CD4-positive, alpha-beta T cell treated with Interleukin-17A for 1 hour (primary cell): Measurements from ENCODE around the gene INO80C.
"Not testable (repeated sequence)": the region's sequence is repeated elsewhere in the genome, so short reads cannot be mapped to it uniquely, and the experiment has no call there.

Experiments
- DNase-seq: peaks from one replicate; pipeline ENCODE4 v3.0.0-alpha.2; 2020

The INO80C gene

DNA sequence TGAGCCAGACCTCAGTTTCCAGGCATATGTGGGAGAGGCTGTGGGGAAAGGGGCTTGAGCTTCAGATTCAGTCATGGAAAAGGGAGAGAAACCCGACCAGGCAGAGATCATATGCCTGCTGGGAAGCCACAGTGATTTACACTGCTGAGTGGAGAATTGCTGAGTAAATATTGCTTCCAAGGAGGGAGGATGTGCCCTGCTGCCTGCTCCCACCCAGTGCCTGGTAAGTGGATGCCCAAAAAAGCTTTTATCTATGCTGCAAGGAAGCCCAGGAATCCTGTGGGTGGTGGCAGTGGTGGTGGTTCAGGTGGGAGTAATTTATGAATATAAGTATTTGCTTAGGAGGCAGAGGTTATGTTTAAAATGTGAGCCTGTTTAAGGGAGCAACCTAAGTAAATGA lies 39.5 kb downstream of the INO80C start:
- DNase-seq, result no peak

DNA sequence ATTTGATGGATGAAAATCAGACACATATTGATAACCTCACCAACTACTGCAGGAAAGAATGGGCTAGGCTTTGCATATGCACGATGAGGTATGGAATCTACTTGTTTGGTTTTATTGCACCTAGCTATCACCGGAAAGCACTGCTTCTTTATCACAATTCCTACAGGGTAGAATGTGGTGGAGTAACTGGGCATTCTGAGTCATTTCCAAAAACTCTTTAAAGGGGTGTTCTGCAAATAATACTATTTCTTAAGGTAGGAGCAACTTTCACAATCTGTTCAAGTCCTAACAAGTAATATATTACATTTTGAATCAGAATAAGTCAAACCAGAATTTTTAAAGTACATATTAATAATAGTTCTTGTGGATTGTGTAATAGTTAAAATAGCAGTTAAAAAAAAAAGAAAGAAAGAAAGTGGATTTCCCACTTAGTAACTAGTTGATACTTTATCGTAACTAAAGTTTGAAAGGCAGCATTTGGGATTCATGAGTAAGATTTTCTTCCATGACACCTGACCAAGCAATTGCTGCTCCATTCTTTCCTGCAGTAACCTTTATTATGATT lies 40.5 kb downstream of the INO80C start:
- DNase-seq, result no peak

DNA sequence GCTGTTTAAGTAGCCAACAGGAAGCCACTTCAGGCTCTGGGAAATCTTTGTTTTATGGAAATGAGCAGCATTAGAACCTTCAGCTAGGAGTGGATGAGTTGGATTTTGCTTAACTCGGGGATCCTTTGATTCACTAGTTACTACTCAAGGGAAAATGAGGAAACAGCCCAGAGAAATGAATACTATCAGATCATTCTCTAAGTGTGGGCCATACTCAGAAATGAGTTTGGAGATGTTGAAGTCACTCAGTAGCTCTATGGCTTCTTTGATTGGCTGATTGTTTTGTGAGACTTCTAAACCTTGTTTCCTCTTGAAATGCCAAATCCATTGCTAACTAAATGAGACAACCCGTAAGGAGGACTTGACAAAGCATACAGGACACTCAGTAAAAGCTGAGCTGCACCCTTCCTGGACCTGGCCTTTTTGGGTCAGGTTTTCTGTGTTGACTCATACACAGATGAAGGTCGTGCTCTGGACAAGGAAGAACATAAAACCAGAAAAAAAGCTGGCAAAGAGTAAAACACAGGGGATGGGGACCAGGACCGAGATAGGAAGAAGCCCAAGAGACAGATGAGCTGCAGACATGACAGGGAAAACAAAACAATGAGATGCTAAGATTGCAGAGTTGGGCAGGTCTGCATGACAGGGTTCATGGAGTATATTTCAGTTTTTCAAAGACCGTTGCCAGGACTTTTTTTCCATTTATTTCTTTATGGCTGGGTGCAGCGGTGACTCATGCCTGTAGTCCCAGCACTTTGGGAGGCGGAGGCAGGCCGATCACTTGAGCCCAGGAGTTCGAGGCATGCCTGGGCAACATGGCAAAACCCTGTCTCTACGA lies 41.6 kb downstream of the INO80C start:
- no peak for DNase-seq

DNA sequence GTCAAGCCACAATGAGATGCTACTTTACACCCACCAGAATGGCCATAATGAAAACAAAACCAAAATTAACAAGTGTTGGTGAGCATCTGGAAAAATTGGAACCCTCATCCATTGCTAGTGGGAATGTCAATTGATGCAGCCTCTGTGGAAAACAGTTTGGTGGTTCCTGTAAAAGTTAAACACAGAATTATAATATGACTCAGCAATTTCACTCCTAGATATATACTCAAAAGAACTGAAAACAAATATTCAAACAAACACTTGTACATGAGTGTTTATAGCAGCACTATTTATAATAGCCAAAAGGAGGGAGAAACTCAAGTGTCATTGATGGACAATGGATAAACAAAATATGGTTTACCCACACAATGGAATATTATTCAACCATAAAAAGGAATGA lies 43.0 kb downstream of the INO80C start:
- no peak for DNase-seq

DNA sequence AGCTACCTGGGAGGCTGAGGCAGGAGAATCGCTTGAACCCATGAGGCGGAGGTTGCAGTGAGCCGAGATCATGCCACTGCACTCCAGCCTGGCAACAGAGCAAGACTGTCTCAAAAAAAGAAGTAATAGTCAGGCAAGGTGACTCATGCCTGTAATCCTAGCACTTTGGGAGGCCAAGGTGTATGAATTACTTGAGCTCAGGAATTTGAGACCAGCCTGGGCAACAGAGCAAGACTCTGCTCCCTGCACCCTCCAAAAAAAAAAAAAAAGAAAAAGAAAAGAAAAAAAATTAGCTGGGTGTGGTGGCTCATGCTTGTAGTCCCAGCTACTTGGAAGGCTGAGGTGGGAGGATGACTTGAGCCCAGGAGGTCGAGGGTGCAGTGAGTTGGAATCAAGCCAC lies 44.7 kb downstream of the INO80C start:
- not testable (repeated sequence) for DNase-seq

DNA sequence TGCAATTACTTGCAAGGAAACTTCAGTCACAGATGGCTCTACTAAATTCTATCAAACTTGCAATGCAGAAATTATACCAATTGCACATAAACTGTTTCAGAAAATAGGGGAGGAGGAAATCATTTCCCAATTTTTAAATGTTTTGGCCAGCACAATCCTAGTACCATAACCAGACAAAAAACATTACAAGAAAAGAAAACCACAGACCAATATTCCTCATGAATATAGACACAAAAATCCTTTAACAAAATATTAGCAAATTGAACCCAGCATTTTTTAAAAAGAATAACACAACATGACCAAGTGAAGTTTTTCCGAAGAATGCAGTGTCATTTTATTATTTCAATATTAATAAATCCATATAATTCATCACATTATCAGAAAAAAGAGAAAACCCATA lies 45.8 kb downstream of the INO80C start:
- DNase-seq, result no peak

DNA sequence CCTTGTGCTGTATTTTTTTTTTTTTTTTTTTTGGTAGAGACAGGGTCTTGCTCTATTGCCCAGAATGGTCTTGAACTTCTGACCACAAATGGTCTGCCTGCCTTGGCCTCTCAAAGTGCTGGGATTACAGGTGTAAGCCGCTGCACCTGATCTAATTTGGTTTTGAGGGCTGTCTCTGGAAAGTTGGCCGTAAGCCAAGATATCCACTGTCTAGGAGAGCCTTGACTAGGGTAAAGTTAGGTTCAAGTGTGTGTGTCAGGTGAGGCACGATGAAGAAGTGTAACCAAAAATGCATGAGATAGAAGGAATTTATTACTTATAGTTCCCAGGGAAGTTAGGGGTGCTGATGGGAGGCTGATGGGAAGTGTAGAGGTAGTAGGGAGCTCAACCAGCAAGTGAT lies 46.7 kb downstream of the INO80C start:
- DNase-seq, result no peak

DNA sequence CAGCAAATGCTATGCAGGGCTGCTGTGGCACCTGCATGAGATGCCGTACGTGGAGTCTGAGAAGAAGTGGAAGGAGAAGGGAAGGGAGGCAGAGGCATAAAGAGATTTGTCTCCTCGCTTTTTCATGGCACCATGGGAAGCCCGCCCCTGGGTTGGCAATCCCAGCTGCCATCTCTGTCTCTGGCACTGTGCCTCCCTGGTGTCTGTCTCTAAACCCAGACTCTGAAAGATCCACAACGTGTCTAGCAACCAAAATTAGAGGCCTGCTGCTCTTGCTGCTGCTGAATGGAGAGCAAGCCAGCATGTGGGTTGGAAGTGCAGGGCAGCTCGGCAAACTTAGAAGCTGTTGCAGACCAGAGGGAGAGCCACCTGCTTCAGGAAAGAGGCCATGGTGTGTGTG lies 53.1 kb downstream of the INO80C start:
- DNase-seq, result no peak

DNA sequence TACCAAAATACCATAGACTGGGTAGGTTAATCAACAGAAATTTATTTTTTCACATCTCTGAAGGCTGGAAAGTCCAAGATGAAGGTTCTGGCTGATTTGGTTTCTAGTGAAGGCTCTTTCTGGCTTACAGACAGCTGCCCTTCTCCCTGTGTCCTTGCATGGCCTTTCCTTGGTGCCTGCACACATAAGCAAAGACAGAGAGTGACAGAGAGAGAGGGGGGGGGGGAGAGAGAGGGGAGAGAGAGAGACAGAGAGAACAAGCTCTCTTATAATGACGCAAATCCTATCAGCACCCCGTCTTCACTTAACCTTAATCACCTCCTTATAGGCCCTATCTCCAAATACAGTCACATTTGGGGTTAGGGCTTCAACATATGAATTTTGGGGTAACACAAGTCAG lies 53.9 kb downstream of the INO80C start:
- DNase-seq, result no peak

DNA sequence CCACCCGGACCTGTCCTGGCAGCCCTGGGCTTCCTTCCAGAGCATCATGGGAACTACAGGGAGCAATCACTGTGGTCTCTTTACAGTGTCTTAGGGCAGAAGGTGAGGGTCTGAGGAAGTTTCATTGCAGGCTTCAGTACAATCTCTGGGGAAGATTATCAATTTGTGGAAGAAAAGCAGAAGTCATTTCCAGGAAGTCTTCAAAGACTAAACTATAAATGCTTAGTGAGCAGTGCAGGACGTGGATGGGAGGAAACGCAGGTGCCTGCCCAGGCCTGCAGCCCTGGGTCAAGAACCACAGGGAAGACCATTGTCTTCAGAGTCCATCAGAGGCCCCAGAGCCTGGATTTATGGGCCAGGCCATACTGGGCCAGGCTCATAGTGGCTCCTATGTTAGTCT lies 54.3 kb downstream of the INO80C start:
- DNase-seq, result no peak

DNA sequence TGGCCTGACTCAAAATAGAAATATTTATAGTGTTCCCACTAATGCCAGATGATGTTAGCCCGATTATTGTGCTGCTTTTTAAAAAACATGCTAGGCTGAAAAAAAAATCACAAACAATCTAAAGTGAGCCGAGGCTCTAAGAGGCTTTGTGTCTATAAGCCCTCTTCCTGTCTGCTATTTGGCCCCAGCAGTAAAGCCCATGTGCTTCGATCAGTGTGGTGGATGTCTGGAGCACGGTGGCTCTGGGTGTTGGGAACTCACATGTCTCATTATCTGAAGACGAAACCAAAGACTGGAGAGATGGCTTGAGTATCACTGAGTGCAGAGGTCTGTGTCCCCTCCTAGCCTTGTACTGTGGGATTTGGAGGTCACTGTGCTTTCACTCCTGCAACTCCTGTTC lies 55.1 kb downstream of the INO80C start:
- DNase-seq, result no peak

DNA sequence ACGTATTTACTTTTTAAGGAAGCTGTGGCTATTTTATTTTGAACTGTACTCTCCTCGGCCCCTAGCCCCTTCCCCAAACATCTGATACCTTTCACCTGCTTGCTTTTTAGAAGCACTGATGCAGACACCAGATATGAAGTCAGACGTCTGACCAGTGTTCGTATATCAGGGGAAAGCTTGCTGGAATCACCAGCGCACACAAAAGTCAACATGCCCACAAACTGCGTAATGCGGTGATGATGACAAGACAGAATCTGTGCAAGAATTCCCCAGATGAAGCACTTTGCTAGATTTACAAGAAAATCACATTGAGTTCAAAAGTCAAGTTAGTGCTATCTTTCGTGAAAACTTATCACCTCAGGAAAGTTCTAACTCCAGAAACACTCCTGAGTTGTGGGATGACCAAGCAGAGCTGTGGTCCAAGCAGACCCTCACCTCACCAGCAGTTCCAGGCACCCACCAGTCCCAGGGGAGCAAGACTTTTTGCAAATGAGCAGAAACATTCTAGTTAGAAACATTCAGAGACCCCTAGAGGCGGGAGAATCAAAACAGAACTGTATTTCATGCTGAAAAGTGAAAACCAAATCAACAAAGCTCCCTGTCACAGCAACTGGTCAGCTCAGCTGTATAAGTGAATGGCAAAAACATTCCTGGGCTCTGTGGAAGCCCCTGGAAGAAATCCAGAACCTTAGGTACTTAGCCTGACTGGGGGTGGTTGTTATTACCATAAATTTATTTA lies 55.7 kb downstream of the INO80C start:
- no peak for DNase-seq

DNA sequence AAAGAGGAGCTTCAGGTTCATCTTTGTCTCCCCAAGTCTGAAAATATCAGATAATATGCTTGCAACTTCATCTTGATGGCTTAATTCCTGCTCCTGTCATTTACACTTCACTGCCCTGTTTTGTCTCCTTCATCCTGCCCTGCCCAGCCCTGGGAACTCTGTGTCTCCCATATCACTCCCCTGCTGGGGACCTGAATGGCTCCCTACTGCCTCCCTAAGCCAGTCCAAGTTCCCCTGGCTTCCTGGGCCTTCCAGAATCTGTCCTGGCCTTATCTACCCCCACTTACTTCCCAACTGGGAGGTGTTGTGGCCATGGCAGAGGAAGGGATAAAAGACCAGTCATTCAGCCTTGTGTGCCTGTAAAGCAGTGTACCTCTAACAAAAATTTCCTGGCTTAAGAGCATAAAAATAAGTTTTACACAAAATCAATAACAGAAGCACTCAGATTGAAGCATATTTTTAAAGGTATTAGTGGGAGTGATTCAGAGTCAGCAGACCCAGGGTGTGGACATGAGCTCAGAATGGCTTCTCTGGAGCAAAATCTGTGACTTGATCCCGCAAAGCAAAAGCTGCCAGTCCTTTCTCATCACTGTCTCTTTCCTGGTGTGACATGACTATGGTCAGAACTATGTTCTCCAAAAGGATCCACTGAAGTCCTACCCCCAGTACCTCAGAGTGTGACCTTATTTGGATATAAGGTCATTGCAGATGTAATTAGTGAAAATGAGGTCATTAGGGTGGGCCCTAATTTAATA lies 59.1 kb downstream of the INO80C start:
- no peak for DNase-seq

DNA sequence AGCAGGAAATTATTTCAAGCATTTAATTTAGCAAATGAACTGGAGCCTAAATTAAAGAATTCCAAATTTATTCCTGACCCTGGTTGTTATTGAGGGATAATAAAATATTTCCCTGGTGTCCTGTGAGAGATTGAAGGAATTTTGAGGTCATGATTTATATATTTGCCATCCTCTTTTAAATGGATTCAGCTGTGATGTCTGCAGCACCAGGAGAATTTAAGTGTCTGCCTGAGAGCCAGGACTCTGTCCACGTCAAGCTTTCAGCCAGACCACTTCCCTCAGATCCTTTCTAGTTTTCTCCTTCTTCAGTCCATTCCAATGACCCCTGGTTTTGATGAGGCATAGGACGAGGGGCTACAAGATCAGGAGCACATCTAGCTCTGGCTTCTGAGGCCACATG lies 59.9 kb downstream of the INO80C start:
- no peak for DNase-seq

DNA sequence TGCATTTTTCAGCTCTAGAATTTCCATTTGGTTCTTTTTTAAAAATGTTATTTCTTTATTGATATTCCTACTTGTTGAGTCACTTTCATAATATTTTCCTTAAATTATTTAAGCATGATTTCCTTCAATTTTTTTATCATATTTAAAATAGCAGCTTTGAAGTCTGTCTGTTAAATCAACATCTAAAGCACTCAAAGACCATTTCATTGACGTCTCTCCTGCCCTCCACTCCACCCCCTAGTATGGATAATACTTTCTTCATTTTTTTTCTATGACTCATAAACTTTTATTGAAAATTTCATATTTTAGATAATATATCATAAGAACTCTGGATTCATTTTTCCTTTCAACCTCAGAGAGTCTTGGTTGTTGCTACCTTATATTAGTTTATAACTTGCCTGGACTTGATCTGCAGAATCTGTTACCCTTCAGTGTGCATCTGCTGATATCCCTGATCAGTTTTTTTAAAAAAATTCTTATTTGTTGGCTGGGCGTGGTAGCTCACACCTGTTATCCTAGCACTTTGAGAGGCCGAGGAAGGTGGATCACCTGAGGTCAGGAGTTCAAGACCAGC lies 61.6 kb downstream of the INO80C start:
- no peak for DNase-seq

DNA sequence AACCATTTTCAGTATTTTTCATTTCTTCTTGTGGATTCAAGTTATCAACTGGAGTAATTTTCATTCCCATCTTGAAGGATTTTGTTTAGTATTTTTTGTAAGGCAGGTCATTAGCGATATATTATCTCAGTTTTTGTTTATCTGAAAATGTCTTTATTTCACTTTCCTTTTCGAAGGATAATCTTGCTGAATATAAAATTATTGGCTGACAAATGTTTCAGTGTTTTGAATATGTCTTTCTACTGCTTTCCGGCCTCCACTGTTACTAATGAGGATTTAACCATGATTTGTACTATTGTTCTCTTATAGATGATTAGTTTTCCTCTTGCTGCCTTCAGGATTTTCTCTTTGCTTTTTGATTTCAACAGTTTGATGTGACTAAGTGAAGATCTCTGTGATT lies 62.4 kb downstream of the INO80C start:
- no peak for DNase-seq

DNA sequence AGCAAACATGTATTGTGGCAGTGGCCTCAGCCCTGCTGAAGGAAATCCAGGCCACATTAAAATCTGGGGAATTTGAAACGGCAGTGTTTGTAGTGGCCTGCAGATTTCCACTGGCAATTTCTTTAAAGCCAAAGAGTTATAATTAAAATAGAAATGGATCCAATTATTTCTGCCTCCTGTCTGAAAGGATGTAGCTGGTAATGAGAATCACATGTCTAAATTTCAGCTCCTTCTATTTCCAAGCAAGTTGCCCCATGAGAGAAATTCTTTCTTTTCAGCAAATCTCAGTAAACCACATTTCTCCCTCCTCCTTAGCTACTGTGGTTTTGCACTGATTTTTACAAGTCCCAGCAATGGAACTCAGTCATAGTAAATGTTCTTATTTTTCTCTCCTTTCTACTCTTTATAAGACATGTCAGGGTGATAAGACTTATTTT lies 65.2 kb downstream of the INO80C start:
- DNase-seq, result no peak

DNA sequence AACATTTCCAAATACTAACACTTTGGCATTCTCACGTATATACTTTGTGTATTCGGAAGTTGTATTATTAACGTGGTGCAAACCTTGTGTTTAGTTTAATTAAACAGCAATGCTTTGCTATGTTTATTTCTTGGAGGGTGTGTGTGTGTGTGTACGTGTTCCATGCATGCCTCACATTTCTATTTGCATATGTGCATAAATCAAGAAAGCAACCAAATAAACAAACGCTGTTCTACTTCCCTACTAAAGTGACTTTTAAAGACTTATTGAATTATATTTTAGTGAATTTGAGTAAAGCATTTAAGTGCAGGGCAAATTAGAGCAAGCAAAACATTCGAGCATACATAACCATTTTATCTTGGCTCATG lies 66.4 kb downstream of the INO80C start:
- no peak for DNase-seq

DNA sequence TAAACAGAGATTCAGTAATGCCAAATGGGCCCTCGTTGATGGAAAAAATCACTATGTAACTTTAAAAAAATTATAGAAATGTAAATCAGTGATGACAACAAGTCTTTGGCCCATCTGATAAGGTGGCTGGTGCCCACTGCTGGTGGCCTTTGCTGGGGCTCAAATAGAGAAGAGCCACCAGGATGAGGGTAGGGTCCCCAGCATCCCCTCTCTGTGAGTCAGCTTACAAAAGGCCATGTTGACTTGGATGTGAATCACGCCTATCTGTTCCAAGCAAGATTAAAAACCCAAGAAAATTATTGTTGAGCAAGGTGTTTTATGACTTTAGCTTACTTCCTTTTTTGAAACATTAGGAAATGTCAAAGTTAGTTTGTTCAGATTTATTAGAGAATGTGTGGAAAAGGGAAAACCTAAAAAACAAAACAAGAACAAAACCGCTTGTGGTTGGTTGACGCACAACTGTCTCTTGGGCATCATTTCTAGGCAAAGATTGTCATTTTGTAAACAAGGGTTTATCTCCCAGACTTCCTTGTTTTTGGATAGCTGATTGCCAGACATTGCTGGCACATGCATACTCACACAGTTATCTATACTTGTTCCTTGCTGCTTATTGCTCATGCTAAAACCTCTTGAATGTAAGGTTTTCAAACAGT lies 66.9 kb downstream of the INO80C start:
- no peak for DNase-seq

DNA sequence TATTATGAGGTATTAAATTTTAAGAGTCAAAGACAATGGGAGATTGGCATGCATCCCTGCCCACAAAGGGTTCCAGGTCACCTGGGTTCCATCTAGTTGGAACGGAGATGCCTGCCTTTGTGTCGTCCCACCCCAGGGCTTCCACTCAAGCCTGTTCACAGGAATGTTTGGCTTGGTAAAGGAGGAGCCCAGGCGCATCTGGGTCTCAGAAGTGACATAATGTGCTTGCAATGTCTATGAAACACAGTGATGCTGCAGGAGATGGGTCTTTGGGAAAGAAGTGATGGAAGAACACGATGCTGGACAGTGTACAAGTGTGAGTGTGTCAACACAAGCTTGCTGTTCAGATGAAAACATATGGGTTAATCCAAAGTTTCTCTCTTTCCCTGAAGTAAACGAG lies 71.0 kb downstream of the INO80C start:
- DNase-seq, result no peak

DNA sequence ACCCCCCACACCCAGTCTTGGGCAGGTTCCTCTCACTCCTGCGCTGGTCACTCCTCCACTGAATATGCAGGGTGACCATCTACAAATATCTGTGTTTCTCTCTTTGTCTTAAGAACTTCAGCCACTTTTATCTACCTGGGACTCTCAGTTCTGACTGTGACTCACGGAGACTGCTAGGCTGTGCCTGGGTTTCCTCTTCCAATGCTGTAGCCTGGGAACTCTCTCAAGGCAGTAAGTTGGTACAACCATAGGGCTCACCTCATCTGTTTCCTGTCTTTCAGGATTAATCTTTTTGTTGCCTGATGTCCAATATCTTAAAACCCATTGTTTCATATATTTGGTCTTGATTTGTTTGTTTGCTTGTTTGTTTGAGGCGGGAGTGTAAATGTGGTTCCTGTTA lies 73.4 kb downstream of the INO80C start:
- DNase-seq, result no peak

DNA sequence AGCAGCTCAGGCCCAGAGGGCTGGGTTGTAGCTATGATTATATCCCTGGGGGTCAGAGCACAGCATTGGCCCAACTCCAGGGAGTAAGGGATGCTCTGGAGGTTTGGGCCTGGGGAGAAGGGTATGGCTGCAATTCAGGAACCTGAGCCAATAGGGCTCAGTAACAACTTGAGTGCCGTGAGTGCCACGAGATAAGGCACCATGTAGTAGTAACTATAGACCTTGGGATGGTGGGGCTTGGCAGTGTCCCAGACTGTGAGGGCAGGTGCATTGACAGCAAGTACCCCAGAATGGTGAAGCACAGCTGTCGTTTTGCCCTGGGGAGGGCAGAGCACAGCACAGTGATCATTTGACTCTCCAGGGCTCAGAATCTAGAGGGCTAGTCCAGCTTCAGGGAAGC lies 75.5 kb downstream of the INO80C start:
- DNase-seq, result no peak

DNA sequence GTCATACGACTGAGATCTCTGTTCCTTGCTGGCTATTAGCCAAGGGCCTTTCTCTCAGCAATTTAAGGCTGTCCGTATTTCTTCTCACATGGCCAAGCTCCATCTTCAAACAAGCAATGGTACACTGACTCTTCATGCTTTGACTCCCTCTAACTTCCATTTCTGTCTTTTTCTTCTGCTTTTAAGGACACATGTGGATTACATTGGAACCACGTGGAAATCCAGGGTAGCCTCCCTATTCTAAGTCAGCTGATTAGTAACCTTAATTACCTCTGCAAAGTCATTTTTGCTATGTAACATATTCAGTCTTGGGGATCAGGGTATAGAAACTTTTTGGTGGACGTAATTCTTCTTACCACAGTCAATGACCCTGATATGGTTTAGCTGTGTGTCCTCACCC lies 79.2 kb downstream of the INO80C start:
- no peak for DNase-seq
